ENCODE measurements around the gene CCDC158.

- TF ChIP-seq CTCF (IDR thresholded peaks at IDR 0.05) (no peak), POLR2A (IDR thresholded peaks at IDR 0.05) (no peak)
These were observed 49.1 kb upstream of the CCDC158 start for GRCh38 chr4:76470064-76470463.
